GM19043 (cell line): ENCODE data around the gene TBC1D12.
A peak's percentile ranks its signal among the peaks of the same experiment; 100 is the strongest.
"Not testable (repeated sequence)": the region's sequence is repeated elsewhere in the genome, so short reads cannot be mapped to it uniquely, and the experiment has no call there.

Experiments used
- ATAC-seq: cut with Tn5 transposase; IDR thresholded peaks from one replicate; pipeline ENCODE4 v1.9.1; 2021; ENCODE audit warnings: low read depth; ENCODE audit not compliant: unreplicated experiment

Gene TBC1D12

GRCh38 chr10:94402204-94402842 is at the start of gene TBC1D12:
TSS of gene TBC1D12 (plus strand) at chr10:94402541. CDS start at chr10:94402614, 73 bp downstream.
- ATAC-seq: peak; percentile 63

- no peak for ATAC-seq
Measured at GRCh38 chr10:94353336-94353735, 49.0 kb upstream of the TBC1D12 start.

- no peak for ATAC-seq
Measured at GRCh38 chr10:94355841-94356240, 46.5 kb upstream of the TBC1D12 start.

- ATAC-seq: no peak
Measured at GRCh38 chr10:94357193-94357592, 45.1 kb upstream of the TBC1D12 start.

GRCh38 chr10:94358480-94358879 is 43.9 kb upstream of the TBC1D12 start:
- no peak for ATAC-seq

GRCh38 chr10:94361171-94361794 is 41.1 kb upstream of the TBC1D12 start:
- no peak for ATAC-seq

- peak; percentile 100 for ATAC-seq
Measured at GRCh38 chr10:94362360-94363250, 39.7 kb upstream of the TBC1D12 start, which contains the start of gene NOC3L. TSS of gene NOC3L (minus strand) at chr10:94362939. CDS start at chr10:94362838, 101 bp downstream.

GRCh38 chr10:94363251-94363565 is 39.1 kb upstream of the TBC1D12 start:
- ATAC-seq: peak; percentile 16

GRCh38 chr10:94364482-94364881 is 37.9 kb upstream of the TBC1D12 start:
- ATAC-seq: no peak

- no peak for ATAC-seq
Measured at GRCh38 chr10:94366382-94366781, 36.0 kb upstream of the TBC1D12 start.

GRCh38 chr10:94370501-94370900 is 31.8 kb upstream of the TBC1D12 start:
- no peak for ATAC-seq

GRCh38 chr10:94375374-94375773 is 27.0 kb upstream of the TBC1D12 start:
- no peak for ATAC-seq

GRCh38 chr10:94376865-94377264 is 25.5 kb upstream of the TBC1D12 start:
- no peak for ATAC-seq

GRCh38 chr10:94383530-94383929 is 18.8 kb upstream of the TBC1D12 start:
- ATAC-seq: no peak

- ATAC-seq: not testable (repeated sequence)
Measured at GRCh38 chr10:94385733-94386132, 16.6 kb upstream of the TBC1D12 start.

GRCh38 chr10:94392117-94392516 is 10.2 kb upstream of the TBC1D12 start:
- ATAC-seq: not testable (repeated sequence)

GRCh38 chr10:94397549-94398370 is 4.6 kb upstream of the TBC1D12 start:
- no peak for ATAC-seq

- no peak for ATAC-seq
Measured at GRCh38 chr10:94398762-94399161, 3.6 kb upstream of the TBC1D12 start.

- ATAC-seq: peak; percentile 26
Measured at GRCh38 chr10:94402843-94403379, 570 bp downstream of the TBC1D12 start.
